Measurements from ENCODE around the gene HDGFL2. TPM values are rescaled to one million over a fixed set of nuclear protein-coding genes. Genes with fewer than 3 reads are reported as not detected.

Gene HDGFL2
- total and polyA plus RNA-seq, 4 donors: 36.5 to 47.0 (median 38.8) TPM

DNA sequence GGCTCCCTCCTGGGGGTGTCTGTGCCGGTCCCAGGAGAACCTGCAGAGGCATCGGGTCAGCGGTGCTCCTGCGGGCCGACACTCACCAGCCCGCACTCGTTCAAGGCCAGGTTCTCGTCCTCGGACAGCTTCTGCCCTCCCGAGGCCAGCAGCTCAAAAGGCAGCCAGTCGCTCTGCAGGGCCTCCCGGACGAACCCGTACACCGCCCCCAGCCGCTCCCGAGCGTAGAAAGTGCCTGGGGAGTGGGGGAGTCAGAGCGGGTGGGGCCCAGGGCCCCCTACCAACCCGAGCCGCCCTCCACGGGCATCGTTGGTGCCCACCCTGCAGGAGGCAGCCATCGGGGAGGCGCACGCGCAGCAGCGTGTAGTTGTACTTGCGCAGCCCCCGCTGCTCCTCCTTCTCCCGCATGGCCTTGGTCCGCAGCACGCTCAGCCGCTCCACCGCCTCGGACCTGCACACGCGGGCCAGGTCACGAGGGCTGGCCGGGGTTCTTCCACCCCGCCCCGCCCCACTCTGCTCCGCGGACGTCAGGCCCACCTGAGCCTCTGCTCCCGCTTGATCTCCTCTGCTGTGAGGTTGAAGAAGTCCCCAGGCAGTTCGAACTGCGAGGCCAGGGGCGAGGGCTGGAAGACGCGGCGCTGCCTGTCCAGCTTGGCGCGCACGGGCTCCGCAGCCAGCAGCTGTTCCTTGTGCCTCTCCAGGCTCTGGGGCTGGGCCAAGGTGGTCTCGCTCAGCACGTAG is 26.0 kb upstream of the HDGFL2 start:
- Histone ChIP-seq H3K4me3 (no peak overlapping the region), H3K9me3 (ENCODE audit: control insufficient read depth in 4 of 4, insufficient read depth in 3 of 4, low read length in 3 of 4) (no peaks in the 10 kb centered on the region), H3K27ac (ENCODE audit: low read depth in 1 of 2, low read length in 1 of 2) (no peak overlapping the region), H3K4me1 (ENCODE audit: control insufficient read depth in 5 of 5, insufficient read depth in 5 of 5, low read length in 5 of 5) (peaks cover 0 to 5% (median 0%) of the 10 kb centered on the region in 5 donors), H3K36me3 (ENCODE audit: control insufficient read depth in 4 of 4, insufficient read depth in 4 of 4, low read length in 4 of 4) (peaks cover 13 to 62% (median 22%) of the 10 kb centered on the region in 4 donors), H3K9ac (ENCODE audit: insufficient read depth in 1 of 2, low read length in 2 of 2) (no peak overlapping the region), H3K27me3 (ENCODE audit: control insufficient read depth in 3 of 3, insufficient read depth in 3 of 3, low read length in 2 of 3) (no peaks in the 10 kb centered on the region)
- DNase-seq (no peak), ATAC-seq (ENCODE audit: insufficient read depth, low FRiP score) (no peak)
- WGBS, 2 donors: 94 to 95% methylated on average over 58 of the region's 58 CpGs
- TF ChIP-seq, protein P1, sequence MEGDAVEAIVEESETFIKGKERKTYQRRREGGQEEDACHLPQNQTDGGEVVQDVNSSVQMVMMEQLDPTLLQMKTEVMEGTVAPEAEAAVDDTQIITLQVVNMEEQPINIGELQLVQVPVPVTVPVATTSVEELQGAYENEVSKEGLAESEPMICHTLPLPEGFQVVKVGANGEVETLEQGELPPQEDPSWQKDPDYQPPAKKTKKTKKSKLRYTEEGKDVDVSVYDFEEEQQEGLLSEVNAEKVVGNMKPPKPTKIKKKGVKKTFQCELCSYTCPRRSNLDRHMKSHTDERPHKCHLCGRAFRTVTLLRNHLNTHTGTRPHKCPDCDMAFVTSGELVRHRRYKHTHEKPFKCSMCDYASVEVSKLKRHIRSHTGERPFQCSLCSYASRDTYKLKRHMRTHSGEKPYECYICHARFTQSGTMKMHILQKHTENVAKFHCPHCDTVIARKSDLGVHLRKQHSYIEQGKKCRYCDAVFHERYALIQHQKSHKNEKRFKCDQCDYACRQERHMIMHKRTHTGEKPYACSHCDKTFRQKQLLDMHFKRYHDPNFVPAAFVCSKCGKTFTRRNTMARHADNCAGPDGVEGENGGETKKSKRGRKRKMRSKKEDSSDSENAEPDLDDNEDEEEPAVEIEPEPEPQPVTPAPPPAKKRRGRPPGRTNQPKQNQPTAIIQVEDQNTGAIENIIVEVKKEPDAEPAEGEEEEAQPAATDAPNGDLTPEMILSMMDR (IDR thresholded peaks at IDR 0.05; ENCODE audit: control extremely low read depth, extremely low read depth): no peak

GRCh38 chr19:4446704-4447200 is 25.3 kb upstream of the HDGFL2 start:
- H3K27me3 ChIP-seq (ENCODE audit: control insufficient read depth in 3 of 3, insufficient read depth in 3 of 3, low read length in 2 of 3): no peaks in the 10 kb centered on the region
- H3K9me3 ChIP-seq (ENCODE audit: control insufficient read depth in 4 of 4, insufficient read depth in 3 of 4, low read length in 3 of 4): no peaks in the 10 kb centered on the region
- no peak overlapping the region for H3K9ac ChIP-seq (ENCODE audit: insufficient read depth in 1 of 2, low read length in 2 of 2)
- peaks cover 14 to 69% (median 24%) of the 10 kb centered on the region in 4 donors for H3K36me3 ChIP-seq (ENCODE audit: control insufficient read depth in 4 of 4, insufficient read depth in 4 of 4, low read length in 4 of 4)
- H3K27ac ChIP-seq (ENCODE audit: low read depth in 1 of 2, low read length in 1 of 2): no peak overlapping the region
- H3K4me3 ChIP-seq: no peak overlapping the region
- 84 to 90% methylated on average over 15 of the region's 15 CpGs for WGBS, 2 donors
- ATAC-seq (ENCODE audit: insufficient read depth, low FRiP score): no peak
- peaks cover 0 to 5% (median 0%) of the 10 kb centered on the region in 5 donors for H3K4me1 ChIP-seq (ENCODE audit: control insufficient read depth in 5 of 5, insufficient read depth in 5 of 5, low read length in 5 of 5)
- DNase-seq: no peak
- TF ChIP-seq, protein P1 (IDR thresholded peaks at IDR 0.05; ENCODE audit: control extremely low read depth, extremely low read depth): no peak

DNA sequence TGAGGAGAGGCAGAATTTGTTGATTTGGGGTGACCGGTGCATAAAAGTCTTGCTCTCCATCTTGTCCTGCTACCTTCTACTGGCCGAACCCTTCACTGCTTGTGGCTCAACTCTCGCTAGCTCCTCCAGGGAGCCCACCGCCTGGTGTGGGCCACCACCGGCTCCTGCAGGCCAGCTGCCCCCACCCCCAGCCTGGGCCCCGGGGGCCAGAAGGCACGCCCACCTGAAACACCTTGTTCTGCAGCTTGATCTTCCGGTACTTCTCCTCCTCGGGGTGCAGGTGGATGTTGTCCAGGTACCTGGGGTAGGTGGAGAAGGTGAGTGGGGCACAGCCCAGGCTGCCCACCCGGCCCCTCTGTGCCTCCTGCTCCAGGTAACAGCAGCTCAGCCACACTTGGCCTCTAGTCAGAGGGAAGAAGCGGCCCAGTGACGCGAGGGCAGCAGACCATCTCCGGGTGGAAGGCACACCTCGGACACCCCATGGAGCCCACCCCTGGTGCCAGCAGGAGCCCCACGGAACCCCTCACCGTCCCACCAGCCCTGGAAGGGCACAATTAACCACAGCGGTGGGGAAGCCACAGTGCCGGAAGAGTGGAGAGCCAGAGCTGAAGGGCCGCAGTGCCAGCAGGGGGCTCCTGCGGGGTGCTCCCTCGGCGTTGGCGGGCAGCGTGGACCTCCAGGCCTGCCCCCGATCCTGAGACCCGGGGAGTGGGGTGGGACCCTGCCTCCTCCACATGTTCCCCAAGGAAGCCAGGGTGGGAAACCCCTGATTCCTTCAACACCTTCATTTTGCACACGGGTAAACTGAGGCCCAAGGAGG is 24.6 kb upstream of the HDGFL2 start:
- WGBS, 2 donors: 92 to 94% methylated on average over 28 of the region's 28 CpGs
- H3K36me3 ChIP-seq (ENCODE audit: control insufficient read depth in 4 of 4, insufficient read depth in 4 of 4, low read length in 4 of 4): peaks cover 18 to 74% (median 29%) of the 10 kb centered on the region in 4 donors
- no peak for ATAC-seq (ENCODE audit: insufficient read depth, low FRiP score)
- no peaks in the 10 kb centered on the region for H3K9me3 ChIP-seq (ENCODE audit: control insufficient read depth in 4 of 4, insufficient read depth in 3 of 4, low read length in 3 of 4)
- DNase-seq: no peak
- H3K27ac ChIP-seq (ENCODE audit: low read depth in 1 of 2, low read length in 1 of 2): no peak overlapping the region
- H3K4me1 ChIP-seq (ENCODE audit: control insufficient read depth in 5 of 5, insufficient read depth in 5 of 5, low read length in 5 of 5): peaks cover 0 to 5% (median 0%) of the 10 kb centered on the region in 5 donors
- H3K9ac ChIP-seq (ENCODE audit: insufficient read depth in 1 of 2, low read length in 2 of 2): no peak overlapping the region
- H3K4me3 ChIP-seq: no peak overlapping the region
- TF ChIP-seq, protein P1 (IDR thresholded peaks at IDR 0.05; ENCODE audit: control extremely low read depth, extremely low read depth): no peak
- no peaks in the 10 kb centered on the region for H3K27me3 ChIP-seq (ENCODE audit: control insufficient read depth in 3 of 3, insufficient read depth in 3 of 3, low read length in 2 of 3)

All from lung (tissue), 12 donors.